Stomach (tissue), 9 donors: Measurements from ENCODE around the gene IRF6. TPM values are rescaled to one million over a fixed set of nuclear protein-coding genes. Genes with fewer than 3 reads are reported as not detected.
A peak's percentile ranks its signal among the peaks of the same experiment; 100 is the strongest.

ENCODE experiments used
- DNase-seq, 2 donors: peaks; one replicate each; pipeline versions ENCODE4 v3.0.0 to v3.0.0-alpha.2; 2013 to 2019
- H3K27ac ChIP-seq, 5 donors: fragments of 200-600 bp in 4 of 5; sonication (generic) in 4 of 5; one replicate each; pipeline ENCODE4 v1.5.1; 2013 to 2019; ENCODE audit warnings: mild to moderate bottlenecking in 1 of 5, moderate library complexity in 1 of 5
- H3K27me3 ChIP-seq, 3 donors: fragments of 200-600 bp; sonication (generic); one replicate each; pipeline ENCODE4 v1.5.1; 2017 to 2019; ENCODE audit warnings: mixed run types in 1 of 3
- H3K36me3 ChIP-seq, 4 donors: fragments of 200-600 bp; sonication (generic); 1 replicate in 3 of 4; 2 replicates in 1 of 4; pipeline ENCODE4 v1.5.1; 2016 to 2019
- H3K4me1 ChIP-seq, 4 donors: fragments of 200-600 bp; sonication (generic); one replicate each; pipeline ENCODE4 v1.5.1; 2016 to 2019
- H3K4me3 ChIP-seq, 4 donors: fragments of 200-600 bp; sonication (generic) in 3 of 4; one replicate each; pipeline ENCODE4 v1.5.1; 2016 to 2019; ENCODE audit warnings: mild to moderate bottlenecking in 1 of 4
- H3K9me3 ChIP-seq, 4 donors: fragments of 200-600 bp; sonication (generic); one replicate each; pipeline ENCODE4 v1.5.1; 2016 to 2019
- CTCF ChIP-seq, 7 experiments: fragments of 450-650 bp in 4 of 7; fragments of 200-600 bp in 3 of 7; sonication (generic) in 3 of 7; IDR thresholded peaks; one replicate each; pipeline ENCODE4 v1.5.1; 2016 to 2019; ENCODE audit warnings: antibody characterized with exemption in 7 of 7, control low read depth in 2 of 7, mild to moderate bottlenecking in 1 of 7
- EP300 ChIP-seq: sonication (generic); formaldehyde crosslinking; IDR thresholded peaks from one replicate; pipeline ENCODE4 v1.6.1; 2017; ENCODE audit warnings: antibody characterized with exemption
- POLR2A ChIP-seq, 4 donors: fragments of 450-650 bp; IDR thresholded peaks; one replicate each; pipeline ENCODE4 v1.6.1; 2016; ENCODE audit warnings: antibody characterized with exemption in 4 of 4, control low read depth in 2 of 4, mild to moderate bottlenecking in 1 of 4, moderate library complexity in 1 of 4
- POLR2AphosphoS5 ChIP-seq, 3 donors: sonication (generic); formaldehyde crosslinking; IDR thresholded peaks; one replicate each; pipeline ENCODE4 v1.6.1; 2016; ENCODE audit warnings: antibody characterized with exemption in 3 of 3
- WGBS, 5 donors: extraction: QIAGEN DNeasy Blood & Tissue Kit in 3 of 5; methylation state at CpG; one replicate each; pipeline versions ENCODE4 v1.1.5 to v1.1.7; 2013 to 2018; 5-methylcytosine and 5-hydroxymethylcytosine counted together
- intact Hi-C: fragments of 100-400 bp; cut with DNase I; formaldehyde crosslinking; loops from one replicate; pipeline ENCODE4 v1.15.1; 2023; ENCODE audit warnings: low total_unique reads
- polyA plus RNA-seq, 3 donors: library from polyadenylated mRNA; stranded (reverse); fragments of 200-250 nt; gene quantifications; one replicate each; pipeline ENCODE4 v1.2.3, GENCODE V29; 2013
- total RNA-seq, 5 donors: library from RNA; depleted of rRNA; stranded (reverse); fragments of >200 nt; gene quantifications; one replicate each; pipeline versions ENCODE4 v1.1.0 to v1.2.3, GENCODE V29; 2014 to 2016
- donor health status: healthy with polysubstance abuse.
- donor health status: Bipolar disorder and iron deficiency.
- donor health status: healthy.

IRF6 gene
- total and polyA plus RNA-seq, 8 donors, result 11.6 to 64.8 (median 26.5) TPM

- intact Hi-C loops, result no loop called here
- H3K36me3 ChIP-seq, result peaks cover 85 to 100% (median 97%) of the 10 kb centered on the region in 4 donors
Observed at GRCh38 chr1:209838537-209838936, 32.6 kb upstream of the IRF6 start.

GRCh38 chr1:209837671-209838070, 31.7 kb upstream of the IRF6 start:
- Histone ChIP-seq H3K27ac (no peak overlapping the region), H3K4me3 (no peak overlapping the region), H3K36me3 (peaks cover 83 to 100% (median 97%) of the 10 kb centered on the region in 4 donors), H3K9me3 (no peaks in the 10 kb centered on the region), H3K4me1 (peaks cover 0 to 23% (median 0%) of the 10 kb centered on the region in 4 donors), H3K27me3 (no peaks in the 10 kb centered on the region)
- 87 to 95% (median 92%) methylated on average over 7 of the region's 7 CpGs for WGBS, 5 donors
- intact Hi-C loops, result no loop called here
- DNase-seq, result no peak
- TF ChIP-seq POLR2AphosphoS5 (IDR thresholded peaks at IDR 0.05) (no peak), CTCF (IDR thresholded peaks at IDR 0.05) (no peak), EP300 (no peak), POLR2A (IDR thresholded peaks at IDR 0.05) (no peak)

More at GRCh38 chr1:209838537-209838936, 32.6 kb upstream of the IRF6 start:
- no peak overlapping the region for H3K27ac ChIP-seq
- WGBS, 5 donors, result 57 to 84% (median 71%) methylated on average over 6 of the region's 6 CpGs
- H3K4me3 ChIP-seq, result no peak overlapping the region
- TF ChIP-seq POLR2A (IDR thresholded peaks at IDR 0.05), result no peak
- no peak for TF ChIP-seq POLR2AphosphoS5 (IDR thresholded peaks at IDR 0.05)
- TF ChIP-seq CTCF (IDR thresholded peaks at IDR 0.05), result no peak
- no peak for TF ChIP-seq EP300
- no peaks in the 10 kb centered on the region for H3K9me3 ChIP-seq
- peaks cover 0 to 23% (median 0%) of the 10 kb centered on the region in 4 donors for H3K4me1 ChIP-seq
- no peaks in the 10 kb centered on the region for H3K27me3 ChIP-seq
- DNase-seq, result peak in 1 of 2 donors; percentile 48

DNA sequence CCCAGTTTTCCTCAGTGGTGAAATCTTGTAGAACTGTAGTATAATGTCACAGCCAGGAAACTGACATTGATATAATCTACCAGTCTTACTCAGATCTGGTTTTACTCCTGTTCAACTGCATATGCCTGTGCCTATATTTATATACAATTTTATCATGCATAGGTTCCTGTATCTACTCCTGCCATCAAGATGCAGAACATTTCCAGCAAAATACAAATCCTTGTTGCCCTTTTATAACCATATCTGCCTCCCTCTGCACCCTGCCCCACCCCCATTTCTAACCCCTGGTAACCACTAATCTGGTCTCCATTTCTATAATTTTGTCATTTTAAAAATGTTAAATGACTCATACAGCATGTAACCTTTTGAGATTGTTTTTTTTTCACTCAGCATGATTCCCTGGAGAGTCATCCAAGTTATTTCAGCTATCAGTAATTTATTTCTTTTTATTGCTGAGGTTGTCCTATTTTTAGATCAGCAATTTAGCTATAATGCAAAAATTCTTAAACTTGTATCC, 29.9 kb upstream of the IRF6 start:
- H3K27ac ChIP-seq, result no peak overlapping the region
- no peak for TF ChIP-seq EP300
- no peak for TF ChIP-seq CTCF (IDR thresholded peaks at IDR 0.05)
- TF ChIP-seq POLR2AphosphoS5 (IDR thresholded peaks at IDR 0.05), result no peak
- TF ChIP-seq POLR2A (IDR thresholded peaks at IDR 0.05), result no peak
- DNase-seq, result no peak
- peaks cover 78 to 100% (median 97%) of the 10 kb centered on the region in 4 donors for H3K36me3 ChIP-seq
- intact Hi-C loops, result no loop called here
- no peak overlapping the region for H3K4me3 ChIP-seq
- H3K4me1 ChIP-seq, result peaks cover 0 to 23% (median 0%) of the 10 kb centered on the region in 4 donors
- no peaks in the 10 kb centered on the region for H3K27me3 ChIP-seq
- H3K9me3 ChIP-seq, result no peaks in the 10 kb centered on the region

DNA sequence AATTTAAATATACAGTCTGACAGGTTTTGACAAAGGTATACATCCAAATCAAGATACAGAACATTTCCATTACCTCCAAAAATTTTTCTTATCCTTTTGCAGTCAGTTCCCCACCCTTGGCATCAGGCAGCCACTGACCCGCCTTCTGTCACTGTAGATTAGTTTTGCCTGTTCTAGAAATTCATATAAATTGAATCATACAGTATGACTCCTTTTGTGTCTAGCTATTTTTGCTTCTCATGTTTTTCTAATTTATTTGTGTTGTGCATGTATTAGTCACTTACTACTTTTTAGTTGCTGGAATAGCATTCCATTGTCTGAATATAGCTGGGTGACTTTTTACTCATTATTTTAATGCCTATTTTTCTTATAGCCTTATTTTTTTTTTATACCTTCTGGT, 25.7 kb upstream of the IRF6 start:
- H3K9me3 ChIP-seq, result no peaks in the 10 kb centered on the region
- H3K27me3 ChIP-seq, result no peaks in the 10 kb centered on the region
- H3K4me3 ChIP-seq, result no peak overlapping the region
- TF ChIP-seq CTCF (IDR thresholded peaks at IDR 0.05) (no peak), POLR2AphosphoS5 (IDR thresholded peaks at IDR 0.05) (no peak), POLR2A (IDR thresholded peaks at IDR 0.05) (no peak)
- DNase-seq, result no peak
- no peak overlapping the region for H3K27ac ChIP-seq
- peaks cover 0 to 30% (median 21%) of the 10 kb centered on the region in 4 donors for H3K4me1 ChIP-seq
- peaks cover 46 to 64% (median 59%) of the 10 kb centered on the region in 4 donors for H3K36me3 ChIP-seq
- intact Hi-C loops, result no loop called here
- 88 to 100% (median 95%) methylated on average over 1 of the region's 1 CpG for WGBS, 5 donors
